Effector CD8-positive, alpha-beta T cell (primary cell): ENCODE measurements around the gene NRTN.
"Not testable (repeated sequence)": the region's sequence is repeated elsewhere in the genome, so short reads cannot be mapped to it uniquely, and the experiment has no call there.

Source experiments
- DNase-seq: peaks from one replicate; lab custom pipeline; 2025; lab: John Stamatoyannopoulos, UW
- total RNA-seq, 4 experiments: gene quantifications; one replicate each; lab custom pipeline; 2026; lab: John Stamatoyannopoulos, UW

Gene NRTN
- total RNA-seq: 0 to 0.71 (median 0.48) reads per million in 4 experiments

DNA sequence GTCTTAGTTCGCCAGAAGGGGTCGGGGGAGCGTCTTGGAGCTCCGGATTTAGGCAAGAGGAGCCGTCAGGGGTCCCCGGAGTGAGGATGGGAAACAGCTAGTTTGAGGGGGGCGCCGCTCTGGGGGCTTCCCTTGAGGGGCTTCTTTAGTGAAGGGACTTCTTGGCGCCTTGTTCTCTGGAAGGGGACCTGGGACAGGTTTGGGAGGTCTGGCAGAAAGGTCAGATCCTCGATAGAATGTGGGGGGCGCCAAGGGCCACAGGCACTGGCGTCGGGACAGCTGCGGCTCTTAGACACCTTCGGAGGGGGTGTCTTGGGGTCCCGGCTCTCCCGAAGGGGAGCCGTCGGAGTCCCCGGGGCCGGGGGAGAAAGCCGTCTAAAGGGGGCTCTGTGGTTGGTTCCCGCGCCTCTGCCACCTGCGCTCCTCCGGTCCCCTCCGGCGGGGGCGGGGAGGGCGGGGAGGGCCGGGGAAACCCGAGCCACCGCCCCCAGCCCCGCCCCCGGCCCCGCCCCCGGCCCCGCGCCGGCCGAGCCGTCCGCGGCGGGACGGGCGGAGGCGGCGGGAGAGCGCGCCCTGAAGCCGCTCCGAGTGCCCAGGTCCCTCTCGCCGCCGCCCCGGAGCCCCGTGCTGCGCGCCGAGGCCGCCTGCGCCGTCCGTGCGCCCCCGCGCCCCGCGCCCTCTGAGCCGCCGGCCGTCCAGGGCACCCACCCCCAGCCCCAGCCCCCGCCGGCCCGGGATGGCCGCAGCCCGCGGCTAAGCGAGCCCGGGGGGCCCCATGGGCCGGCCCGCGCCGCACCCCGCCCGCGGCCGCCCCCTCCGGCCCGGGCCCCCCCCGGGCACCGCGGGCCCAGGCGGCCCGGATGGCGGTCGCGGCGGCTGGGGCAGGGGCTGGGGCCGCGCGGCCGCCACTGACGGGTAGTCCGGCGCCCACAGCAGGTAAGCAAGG lies at the start of gene NRTN:
TSS of gene NRTN (plus strand) at position 552 of the 946 bp plus-strand sequence. CDS start 19,099 bp downstream, outside the sequence.
- peak; percentile 53 for DNase-seq

- DNase-seq: no peak
Observed at GRCh38 chr19:5762608-5763217, 42.2 kb upstream of the NRTN start.

- no peak for DNase-seq
Observed at GRCh38 chr19:5765220-5765619, 39.6 kb upstream of the NRTN start.

GRCh38 chr19:5767949-5768348 lies 36.9 kb upstream of the NRTN start:
- DNase-seq: no peak

DNA sequence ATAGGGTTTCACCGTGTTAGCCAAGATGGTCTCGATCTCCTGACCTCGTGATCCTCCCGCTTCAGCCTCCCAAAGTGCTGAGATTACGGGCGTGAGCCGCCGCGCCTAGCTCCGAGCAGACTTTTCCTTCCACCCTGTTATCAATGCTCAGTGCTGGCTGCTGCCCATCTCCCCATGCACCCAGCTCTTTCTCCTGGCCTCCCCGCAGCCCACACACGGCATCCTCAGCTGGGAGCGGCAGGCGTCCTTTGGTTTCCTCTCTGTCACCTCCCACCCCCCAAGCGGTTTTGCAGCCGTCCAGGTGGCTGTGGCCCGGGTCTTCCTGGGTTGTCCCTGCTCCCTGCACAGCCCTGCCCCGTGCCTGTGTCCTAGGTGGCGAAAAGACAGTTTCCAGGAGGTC lies 32.5 kb upstream of the NRTN start:
- DNase-seq: no peak

DNA sequence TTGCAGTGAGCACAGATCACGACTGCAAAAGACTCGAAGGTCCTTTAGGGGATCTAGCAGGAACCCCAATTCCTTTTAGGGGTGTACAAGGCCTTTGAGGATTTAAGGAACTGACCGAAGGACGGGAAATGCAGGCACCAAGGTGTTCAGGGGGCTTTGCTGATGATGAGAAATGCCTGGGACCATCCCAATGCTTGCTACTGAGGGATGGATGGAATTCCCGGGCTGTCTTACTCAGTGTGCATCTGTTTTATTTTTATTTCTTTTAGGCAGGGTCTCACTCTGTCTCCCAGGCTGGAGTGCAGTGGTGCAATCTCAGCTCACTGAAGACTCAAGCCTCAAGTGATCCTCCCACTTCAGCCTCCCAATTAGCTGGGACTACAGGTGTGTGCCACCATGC lies 31.6 kb upstream of the NRTN start:
- DNase-seq: no peak

DNA sequence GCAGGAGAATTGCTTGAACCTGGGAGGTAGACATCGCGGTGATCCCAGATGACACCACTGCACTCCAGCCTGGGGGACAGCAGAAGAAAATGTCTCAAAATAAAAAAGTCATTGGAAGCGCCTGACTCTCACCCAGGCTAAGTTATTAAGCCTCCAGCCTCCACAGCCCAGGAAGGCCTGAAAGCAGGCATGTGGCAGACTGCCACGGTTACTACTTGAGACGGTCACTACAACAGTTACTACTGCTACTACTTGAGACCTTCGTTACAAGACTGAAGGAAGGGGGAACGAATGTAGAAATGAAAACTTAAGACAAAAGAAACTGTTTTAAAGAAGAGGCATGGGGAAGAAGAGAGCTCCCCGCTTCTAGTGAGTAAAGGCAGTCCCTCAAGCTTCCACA lies 29.9 kb upstream of the NRTN start:
- DNase-seq: no peak

- DNase-seq: no peak
Observed at GRCh38 chr19:5775668-5776309, 29.1 kb upstream of the NRTN start.

DNA sequence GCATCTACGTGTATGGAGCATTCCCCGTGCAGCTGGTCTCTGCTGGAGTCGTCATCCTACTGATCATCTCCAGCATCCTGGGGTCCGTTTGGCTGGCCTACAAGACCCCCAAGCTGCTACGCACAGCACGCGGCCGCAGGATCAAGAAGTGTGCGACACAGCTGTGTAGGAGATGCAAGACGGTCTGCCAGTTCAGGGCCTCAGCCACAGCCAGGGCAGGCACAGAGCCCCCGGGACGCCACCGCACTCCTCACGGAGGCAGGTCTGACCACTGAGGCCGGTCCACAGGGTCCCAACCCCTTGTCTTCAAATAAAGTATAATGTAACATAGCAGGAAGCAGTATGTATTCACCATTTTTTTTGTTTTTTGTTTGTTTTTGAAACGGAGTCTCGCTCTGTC lies 26.5 kb upstream of the NRTN start:
- no peak for DNase-seq

DNA sequence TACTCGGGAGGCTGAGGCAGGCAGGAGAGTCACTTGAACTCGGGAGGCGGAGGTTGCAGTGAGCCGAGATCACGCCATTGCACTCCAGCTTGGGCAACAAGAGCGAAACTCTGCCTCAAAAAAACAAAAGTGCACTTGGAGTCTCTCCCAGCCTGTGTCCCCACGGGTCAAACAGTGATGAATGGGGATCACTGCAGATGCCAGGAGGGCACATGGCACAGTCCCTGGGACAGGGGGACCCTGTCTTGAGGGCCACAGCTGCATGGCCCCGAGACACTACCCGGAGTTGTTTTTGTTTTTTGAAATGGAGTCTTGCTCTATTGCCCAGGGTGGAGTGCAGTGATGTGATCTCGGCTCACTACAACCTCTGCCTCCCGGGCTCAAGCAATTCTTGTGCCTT lies 24.0 kb upstream of the NRTN start:
- not testable (repeated sequence) for DNase-seq

DNA sequence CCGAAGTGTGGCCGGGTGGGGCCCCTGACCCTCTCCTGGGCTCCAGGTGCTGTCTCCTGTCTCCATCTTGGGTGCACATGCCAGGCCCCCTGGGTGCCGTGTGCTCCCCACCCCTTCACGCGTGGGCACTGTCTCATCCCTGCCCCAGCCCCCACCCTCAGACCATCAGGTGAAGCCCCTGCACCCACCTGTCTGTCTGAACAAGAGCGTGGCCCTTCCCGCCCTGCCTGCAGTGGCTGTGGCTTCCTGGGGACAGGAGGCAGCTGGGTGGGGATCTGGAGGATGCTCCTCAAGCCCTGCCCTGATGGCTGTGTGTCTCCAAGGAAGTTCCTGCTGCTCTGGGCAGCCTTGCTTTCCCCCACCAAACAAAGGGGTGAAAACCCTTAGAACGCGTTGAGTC lies 22.5 kb upstream of the NRTN start:
- DNase-seq: no peak

DNA sequence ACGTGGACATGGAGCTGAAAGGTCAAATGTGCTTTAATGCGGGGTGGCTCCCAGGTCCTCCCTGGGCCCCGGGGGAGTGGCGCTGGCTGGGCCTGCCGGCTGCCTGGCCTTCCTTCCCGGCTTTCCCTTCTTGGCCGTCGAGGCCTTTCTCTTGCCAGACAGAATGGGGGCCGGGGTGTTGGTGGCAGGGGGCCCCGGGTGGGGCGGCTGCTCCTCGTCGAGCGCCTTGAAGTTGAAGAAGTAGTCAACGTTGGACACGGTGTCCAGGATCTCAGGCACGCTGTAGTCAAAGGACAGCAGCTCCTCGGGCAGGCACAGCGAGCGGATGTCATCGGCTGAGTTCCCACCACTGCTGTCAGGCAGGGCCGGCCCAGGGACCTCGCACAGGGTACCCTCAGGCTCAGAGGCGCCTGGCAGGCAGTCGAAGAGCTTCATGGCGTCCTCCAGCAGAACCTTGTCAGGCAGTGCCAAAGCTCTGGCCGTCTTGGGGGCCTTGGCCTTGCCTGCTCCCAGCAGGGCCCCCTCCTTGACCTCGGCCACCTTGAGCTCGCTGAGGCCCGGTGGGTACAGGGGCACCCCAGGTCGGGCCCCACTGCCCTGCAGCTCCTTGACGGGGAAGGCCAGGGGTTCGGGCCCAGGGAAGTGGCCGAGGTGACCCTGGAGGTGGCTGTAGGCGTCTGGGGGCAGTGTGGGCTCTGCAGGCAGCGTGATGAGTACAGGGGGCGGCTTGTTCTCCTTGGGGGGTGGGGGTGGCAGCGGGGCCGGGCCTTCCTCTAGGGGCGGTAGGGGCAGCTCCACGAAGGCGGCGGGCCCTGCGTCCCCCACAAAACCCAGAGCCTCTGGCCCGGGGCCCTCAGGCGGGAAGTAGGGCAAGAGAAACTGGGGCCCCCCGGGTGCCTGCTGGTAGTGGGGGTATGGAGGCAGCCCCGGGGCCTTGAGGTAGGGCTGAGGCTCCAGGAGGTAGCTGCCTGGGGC lies 21.6 kb upstream of the NRTN start:
- DNase-seq: no peak

- DNase-seq: no peak
Observed at GRCh38 chr19:5784581-5785147, 20.2 kb upstream of the NRTN start, which contains the start of gene PRR22. Gene PRR22, minus strand, starts transcription at chr19:5784746. Its CDS starts 86 bp downstream, at chr19:5784660.

DNA sequence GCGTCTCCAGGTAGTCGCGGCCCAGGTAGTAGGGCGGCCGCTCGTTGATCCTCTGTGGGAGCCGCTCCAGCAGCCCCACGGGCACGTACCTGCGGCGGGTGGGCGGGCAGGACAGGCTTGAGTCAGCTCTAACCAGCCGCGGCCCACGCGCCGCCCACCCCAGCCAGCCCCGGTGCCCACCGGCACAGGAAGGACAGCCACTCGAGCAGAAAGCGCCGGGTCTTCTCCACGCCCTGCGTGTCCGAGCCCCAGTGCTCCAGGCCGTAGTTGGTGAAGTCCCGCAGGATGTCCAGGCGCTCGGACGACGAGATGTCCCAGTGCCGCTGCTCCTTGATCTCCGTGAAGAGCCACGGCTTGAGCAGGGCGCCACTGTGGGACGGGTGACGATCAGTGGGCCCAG lies 19.4 kb upstream of the NRTN start:
- no peak for DNase-seq

- DNase-seq: no peak
Observed at GRCh38 chr19:5786593-5787408, 18.1 kb upstream of the NRTN start.

GRCh38 chr19:5787409-5788182 lies 17.3 kb upstream of the NRTN start:
- no peak for DNase-seq

DNA sequence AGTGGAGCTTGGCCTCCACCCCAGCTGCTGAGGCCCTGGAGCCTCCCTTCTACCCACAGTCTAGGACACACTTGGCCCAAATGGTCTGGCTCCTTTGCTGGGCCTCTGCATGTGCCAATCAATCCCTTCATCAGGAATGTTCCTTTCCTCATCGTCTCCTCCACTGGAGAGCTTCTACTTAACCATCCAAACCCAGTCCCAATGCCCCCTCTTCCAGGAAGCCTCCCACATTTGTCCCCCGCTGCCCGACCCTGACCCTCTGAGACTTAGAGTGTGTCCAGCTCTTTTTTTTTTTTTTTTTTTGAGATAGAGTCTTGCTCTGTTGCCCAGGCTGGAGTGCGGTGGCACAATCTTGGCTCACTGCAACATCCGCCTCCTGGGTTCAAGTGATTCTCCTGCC lies 16.4 kb upstream of the NRTN start:
- DNase-seq: no peak

DNA sequence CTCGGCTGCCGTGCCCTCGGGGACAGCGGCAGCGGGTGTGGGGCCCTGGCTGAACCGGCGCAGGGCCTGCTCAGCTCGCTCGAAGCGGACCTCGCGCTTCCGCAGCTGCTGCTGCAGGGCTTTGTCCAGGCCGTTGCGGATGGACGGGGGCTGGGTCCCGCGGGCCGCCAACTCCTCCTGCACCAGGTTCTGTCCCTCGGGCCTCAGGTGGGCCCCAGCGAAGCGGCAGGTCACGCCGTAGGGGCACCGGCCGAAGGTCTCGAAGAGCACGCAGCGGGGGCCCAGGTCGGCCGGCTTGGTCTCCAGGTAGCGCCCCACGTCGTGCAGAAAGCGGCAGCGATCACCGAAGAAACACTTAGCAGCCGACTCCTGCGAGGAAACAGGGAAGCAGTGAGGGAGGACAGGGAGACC lies 15.5 kb upstream of the NRTN start:
- DNase-seq: no peak

GRCh38 chr19:5789886-5790558 lies 14.8 kb upstream of the NRTN start:
- no peak for DNase-seq
